Measurements from ENCODE around the gene ANGPTL2.

Gene ANGPTL2

DNA sequence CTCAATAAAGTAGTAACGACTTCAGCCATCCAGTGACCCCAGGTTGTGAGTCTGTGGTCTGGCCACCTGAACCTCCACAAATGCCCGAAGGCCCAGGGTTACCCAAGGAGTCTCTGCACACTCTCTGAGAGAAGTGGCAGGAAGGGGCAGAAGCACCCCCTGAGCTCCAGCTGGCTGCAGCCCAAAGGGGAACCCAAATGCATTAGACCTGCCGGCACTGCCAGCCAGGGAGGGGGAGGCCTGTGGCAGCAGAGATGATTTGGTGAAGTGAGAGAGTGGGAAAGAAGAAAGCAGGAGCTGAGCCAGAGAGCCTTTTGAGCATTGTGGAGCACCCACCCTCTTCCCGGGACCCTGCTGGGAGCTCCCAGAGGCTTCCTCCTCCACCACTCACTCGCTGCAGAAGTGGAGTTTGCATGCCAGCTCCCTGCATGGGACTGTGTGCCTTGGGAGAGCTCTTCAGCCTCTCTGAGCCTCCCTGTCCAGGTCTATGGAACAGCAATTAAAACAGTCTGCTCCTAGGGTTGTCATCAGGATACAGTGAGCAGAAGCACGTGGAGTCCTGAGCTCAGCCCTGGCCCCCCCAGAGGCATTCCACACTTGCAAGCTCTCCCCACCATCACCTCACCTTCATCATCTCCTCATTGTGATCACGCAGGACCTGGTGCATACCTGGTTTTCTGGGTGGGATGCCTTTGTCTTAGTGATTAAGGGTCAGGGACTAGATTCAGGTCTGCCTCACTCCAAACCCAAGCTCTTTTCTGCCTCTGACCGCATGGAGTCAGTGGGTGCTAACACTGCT is 13.8 kb upstream of the ANGPTL2 start:
- no peak for DNase-seq

DNA sequence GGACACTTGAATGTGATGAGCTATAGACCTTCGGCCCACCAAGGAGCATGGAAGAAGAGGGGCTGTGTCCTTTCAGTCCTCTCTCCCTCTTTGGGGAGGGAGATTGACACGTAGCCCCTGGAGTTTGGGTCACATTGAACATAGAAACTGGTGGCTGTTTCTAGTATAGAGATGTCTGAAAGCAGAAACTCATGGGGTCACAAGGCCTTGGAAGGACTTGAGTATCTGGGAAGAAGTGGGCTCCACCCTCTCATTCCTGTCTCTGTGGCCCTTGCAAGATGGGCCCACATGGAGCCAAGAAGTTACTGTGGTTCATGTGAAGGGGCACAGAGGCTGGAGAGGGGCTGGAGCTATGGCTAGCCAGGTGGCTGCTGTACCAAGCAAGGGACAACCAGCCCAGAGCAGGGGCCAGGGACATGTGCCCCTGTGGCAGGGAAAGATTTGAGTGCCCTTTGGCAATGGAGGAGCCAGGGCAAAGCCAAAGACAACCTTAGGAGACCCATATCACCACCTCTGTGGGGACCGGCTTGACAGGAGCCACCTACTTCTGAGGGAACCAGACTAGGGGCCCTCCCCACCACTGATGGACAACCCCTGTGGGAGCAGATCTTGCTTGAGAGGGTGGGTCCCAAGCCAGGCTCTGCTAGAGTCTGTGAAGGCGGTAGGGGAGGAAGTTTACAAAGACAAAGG is 12.8 kb upstream of the ANGPTL2 start:
- DNase-seq, result no peak

GRCh38 chr9:127133739-127134167 is 11.3 kb upstream of the ANGPTL2 start:
- DNase-seq, result no peak

DNA sequence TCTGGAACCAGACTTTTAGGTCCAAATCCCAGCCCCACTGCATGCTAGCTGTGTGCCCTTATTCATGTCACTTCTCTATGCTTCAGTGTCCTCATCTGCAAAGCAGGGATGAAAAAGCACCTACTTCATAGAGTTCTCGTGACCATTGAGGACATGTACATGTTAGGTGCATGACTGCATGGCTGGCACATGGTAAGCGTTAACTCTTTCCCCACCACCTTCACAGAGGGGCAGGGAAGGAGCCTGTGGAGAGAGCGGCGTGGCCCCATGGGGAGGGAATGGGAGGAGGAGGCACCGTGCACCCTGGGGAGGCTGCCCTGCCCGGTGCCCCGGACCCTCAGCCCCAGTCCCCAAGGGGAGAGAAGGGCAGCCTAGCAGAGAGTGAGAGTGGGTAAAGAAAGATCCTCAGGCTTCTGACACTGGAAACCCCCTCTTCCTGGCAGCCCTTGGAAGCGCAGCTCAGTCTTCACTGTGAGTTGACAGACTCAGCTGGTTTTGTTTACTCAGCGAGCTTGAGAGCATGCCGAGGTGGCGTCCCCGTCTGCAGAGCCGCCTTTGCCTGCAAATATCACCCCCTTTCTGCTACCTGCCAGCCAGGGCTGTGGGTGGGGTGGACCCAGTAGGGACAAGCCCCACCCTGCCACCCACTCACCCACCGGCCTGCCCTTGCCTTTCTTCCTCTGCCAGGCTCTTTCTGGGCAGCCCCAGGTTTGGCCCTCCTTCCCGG is 10.6 kb upstream of the ANGPTL2 start:
- peak; percentile 35 for DNase-seq

- DNase-seq, result no peak
These were observed 9.9 kb upstream of the ANGPTL2 start for GRCh38 chr9:127132375-127132774.

DNA sequence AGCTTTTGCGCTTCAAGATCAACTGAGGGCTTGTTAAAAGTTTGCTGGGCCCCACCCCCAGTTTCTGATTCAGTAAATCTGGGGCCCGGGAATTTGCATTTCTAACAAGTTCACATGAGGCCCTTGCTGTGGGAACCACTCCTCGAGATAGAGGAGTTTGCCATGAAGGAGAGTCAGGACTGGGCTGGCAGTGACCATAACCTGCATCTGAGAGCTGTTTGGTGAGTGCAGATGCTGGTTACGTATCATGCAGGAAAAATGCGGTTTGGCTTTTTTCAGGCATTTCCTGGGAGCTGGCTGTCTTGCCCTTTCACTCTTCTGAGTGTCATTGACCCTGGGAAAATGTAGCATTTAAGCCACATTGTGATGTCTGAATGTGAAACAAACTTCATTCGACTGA is 9.4 kb upstream of the ANGPTL2 start:
- DNase-seq, result no peak

DNA sequence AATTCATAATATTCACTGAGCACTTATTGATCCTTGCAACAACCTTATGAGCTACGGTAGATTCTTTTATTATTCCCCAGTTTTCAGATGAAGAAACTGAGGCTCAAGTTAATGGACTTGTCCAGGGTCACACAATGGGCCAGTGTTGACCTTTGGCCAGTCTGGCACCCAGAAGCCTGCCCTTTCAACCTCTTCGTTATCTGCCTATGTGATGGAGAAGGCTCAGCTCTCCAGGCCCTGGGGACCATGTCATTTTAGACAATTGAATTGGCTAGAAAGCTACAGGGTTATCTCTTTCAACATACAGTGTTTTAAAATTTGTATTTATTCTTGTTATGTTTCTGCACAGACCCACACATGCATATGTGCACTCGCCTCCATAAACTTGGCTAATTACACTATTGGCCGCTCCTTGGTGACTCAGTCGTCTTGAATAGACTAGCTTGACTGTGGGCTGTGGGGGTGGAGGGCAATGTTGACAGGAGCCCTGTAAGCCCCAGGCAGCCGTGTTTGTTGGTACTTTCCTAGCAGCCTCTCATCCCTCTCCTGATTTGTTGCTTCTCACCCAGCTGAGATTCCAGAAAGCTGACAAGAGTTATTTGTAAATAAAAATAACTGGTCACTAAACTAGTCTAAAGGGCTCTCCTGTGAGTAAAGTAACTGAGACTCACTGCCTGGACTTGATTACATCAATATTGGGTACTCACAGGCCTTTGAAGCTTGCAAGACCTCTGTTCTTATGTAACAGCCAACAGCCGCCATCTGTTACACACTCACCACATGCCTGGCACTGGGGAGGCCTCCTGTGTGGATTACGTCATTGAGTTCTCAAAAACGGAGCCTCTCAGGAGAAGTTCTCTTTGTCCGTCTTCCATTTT is 8.5 kb upstream of the ANGPTL2 start:
- peak; percentile 95 for DNase-seq

DNA sequence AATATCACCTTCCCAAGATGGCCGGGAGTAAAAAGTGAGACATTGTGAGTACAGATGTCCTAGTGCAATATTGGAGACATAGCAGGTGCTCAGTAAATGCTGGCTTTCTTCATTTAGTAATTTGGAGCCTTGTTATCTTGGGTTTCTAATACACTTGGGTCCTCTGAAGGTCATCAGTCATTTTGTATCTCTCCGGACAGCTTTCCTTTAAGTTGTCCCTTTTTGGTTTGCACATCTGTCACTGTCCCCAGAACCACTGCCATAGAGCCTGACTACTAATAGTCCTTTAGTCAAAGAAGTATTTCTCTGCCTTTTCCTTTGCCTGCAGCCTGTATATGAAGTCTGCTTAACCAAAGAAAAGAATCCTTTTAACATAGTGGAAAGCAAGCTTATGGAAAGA is 7.8 kb upstream of the ANGPTL2 start:
- no peak for DNase-seq

DNA sequence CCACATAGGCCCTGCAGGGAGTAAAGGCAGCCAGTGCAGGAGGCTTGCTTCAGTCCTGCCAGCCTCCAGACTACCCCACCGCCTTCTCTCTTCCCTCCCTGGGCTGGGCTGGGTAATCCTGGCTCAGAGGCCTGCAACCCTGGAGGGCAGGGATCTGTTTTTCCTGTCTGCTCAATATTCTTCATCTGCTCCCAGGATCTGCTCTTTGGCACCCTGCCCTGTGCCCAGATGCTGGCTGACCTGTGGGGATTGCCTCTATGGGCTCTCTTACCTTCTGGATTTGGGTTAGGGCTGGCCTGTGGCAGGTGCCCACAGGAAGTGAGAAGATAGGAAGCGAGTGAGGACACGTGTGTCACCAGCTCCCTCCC is 7.3 kb upstream of the ANGPTL2 start:
- DNase-seq, result peak; percentile 48

GRCh38 chr9:127129073-127129717 is 6.8 kb upstream of the ANGPTL2 start:
- no peak for DNase-seq

DNA sequence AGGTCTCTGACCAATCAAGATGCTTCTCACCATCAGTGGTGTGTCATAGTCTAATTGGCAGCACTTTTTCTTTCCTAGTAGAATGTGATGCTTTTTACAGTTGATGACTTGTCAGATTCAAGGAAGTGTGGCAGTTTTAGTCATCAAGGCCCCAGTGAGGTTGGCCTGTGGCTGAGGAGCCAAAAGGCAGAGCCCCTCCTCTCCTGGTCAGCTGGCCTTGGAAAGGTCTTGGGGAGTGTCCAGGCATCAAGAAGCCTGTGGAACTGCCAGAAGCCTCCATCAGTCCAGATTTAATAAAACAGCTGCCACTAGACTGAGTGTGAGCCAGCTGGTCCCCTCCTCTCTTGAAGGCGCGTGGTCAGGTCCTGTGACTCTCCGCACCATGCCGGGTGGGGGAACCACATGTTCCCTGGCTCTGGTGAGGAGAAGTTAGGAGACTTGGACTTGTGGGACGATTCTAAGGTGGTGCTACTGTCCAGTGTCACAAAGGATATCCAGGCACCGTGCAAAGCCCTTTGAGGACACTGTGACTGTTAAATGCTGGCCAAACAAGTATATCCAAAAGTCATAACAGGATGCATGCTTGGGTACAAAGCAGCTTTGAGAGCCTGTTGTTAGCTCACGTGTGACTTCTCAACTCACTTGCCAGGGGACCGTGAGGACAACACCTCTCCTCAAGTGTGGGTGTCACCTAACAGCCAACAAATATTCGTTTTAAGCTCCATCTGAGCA is 6.1 kb upstream of the ANGPTL2 start:
- peak; percentile 36 for DNase-seq

GRCh38 chr9:127126971-127127370 is 4.5 kb upstream of the ANGPTL2 start:
- no peak for DNase-seq

DNA sequence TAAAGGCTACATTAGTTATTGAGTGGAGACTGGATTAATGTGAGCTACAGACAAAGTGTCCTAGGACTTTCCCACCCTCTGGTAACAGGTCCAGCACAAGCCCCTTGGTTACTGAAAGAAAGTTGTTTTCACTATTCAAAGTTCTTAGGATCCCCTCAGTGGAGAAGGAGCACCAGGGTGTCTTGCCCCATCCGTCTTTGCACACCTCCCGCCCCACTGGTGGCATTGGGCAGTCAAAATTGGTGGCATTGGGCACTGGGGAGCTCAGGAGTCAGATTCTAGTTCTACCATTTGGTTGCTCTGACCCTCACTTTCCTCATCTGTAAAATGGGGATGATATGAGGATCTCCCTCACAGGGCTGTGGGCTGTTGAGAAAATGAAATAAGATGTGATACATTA is 2.4 kb upstream of the ANGPTL2 start:
- no peak for DNase-seq

DNA sequence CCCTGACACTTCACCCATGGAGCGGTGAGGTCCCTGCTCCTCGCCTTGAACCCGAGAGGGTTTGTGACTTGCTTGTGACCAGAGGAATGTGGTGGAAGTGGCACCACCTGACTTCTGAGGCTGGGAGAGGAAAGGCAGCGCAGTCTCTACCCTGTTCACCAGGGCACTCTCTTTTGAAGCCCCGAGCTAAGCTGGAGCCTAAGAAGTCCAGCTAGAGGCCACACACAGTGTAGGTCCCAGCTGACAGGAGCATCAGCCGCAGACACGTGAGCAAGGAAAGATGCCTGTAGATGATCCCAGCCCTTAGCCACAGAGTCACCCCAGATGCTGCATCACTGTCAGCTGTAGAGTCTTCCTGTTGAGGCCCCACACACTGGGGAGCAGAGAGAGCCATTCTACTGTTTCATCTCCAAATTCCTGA is 1.7 kb upstream of the ANGPTL2 start:
- no peak for DNase-seq

- no peak for DNase-seq
These were observed 842 bp upstream of the ANGPTL2 start for GRCh38 chr9:127123064-127123890.

- no peak for DNase-seq
These were observed 733 bp downstream of the ANGPTL2 start for GRCh38 chr9:127121628-127122175.

DNA sequence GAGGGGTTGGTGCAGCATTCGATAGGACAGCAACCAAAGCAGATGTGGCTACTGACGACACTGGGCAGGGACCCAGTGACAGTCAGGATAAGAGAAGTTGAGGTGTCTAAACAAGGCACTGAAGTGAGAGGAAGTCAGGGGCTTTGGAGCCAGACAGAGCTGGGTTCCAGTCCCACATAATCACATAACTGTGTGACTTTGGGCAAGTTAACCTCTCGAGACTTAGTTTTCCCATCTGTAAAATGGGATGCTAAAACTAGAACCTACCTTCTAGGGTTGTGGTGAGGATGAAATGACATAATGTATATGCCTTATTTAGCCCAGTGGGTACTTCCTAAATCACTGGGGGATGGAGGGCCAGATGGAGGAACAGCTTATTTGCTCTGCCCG is 3.1 kb downstream of the ANGPTL2 start:
- no peak for DNase-seq

GRCh38 chr9:127118597-127119319 is 3.7 kb downstream of the ANGPTL2 start:
- no peak for DNase-seq

DNA sequence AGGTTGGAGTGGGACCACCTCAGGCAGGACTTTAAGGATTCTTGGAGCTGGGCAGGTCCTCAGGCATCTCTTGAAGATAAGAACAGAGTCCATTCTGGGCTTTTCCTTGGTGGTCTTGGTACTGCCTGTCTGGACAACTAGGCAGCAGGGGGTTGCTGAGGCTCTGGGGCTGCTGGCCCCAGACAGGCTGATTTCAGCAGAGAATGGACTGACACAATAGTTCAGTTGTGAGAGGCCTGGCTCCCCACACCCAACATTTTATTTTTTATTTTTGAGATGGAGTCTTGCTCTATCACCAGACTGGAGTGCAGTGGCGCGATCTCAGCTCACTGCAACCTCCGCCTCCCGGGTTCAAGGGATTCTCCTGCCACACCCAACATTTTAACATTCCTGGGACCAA is 4.6 kb downstream of the ANGPTL2 start:
- no peak for DNase-seq

- DNase-seq, result no peak
These were observed 5.5 kb downstream of the ANGPTL2 start for GRCh38 chr9:127116957-127117356.

All from DMS 273 treated with DMSO at 0.1 percent for 48 hours (cell line).